Epithelial cell of prostate (primary cell): ENCODE measurements around the gene CD8A.

Source experiments
- DNase-seq: peaks from one replicate; pipeline ENCODE4 v3.0.0-alpha.2; 2011; ENCODE audit warnings: low read depth, low spot score
- H3K27ac ChIP-seq: fragments of 450-650 bp; 2 replicates; pipeline ENCODE4 v1.5.1; 2017; ENCODE audit warnings: mild to moderate bottlenecking

Gene CD8A

GRCh38 chr2:86781363-86781762, 9.3 kb downstream of the CD8A start:
- no peak overlapping the region for H3K27ac ChIP-seq
- no peak for DNase-seq

GRCh38 chr2:86779971-86780370, 10.7 kb downstream of the CD8A start:
- no peak for DNase-seq
- no peak overlapping the region for H3K27ac ChIP-seq

- no peak overlapping the region for H3K27ac ChIP-seq
- no peak for DNase-seq
Observed at GRCh38 chr2:86778957-86779356, 11.8 kb downstream of the CD8A start.

GRCh38 chr2:86776532-86776931, 14.2 kb downstream of the CD8A start:
- H3K27ac ChIP-seq, result no peak overlapping the region

GRCh38 chr2:86775338-86775737, 15.4 kb downstream of the CD8A start:
- no peak overlapping the region for H3K27ac ChIP-seq
- no peak for DNase-seq

More at GRCh38 chr2:86776532-86776931, 14.2 kb downstream of the CD8A start:
- no peak for DNase-seq

GRCh38 chr2:86774862-86775261, 15.9 kb downstream of the CD8A start:
- no peak overlapping the region for H3K27ac ChIP-seq
- DNase-seq, result no peak

GRCh38 chr2:86772611-86773010, 18.1 kb downstream of the CD8A start:
- no peak for DNase-seq
- no peak overlapping the region for H3K27ac ChIP-seq

- no peak overlapping the region for H3K27ac ChIP-seq
- no peak for DNase-seq
Observed at GRCh38 chr2:86770816-86771301, 19.9 kb downstream of the CD8A start.

GRCh38 chr2:86769838-86770237, 20.9 kb downstream of the CD8A start:
- DNase-seq, result no peak
- no peak overlapping the region for H3K27ac ChIP-seq

- no peak overlapping the region for H3K27ac ChIP-seq
- no peak for DNase-seq
Observed at GRCh38 chr2:86768189-86768949, 22.3 kb downstream of the CD8A start.

GRCh38 chr2:86765310-86765695, 25.4 kb downstream of the CD8A start:
- DNase-seq, result no peak
- H3K27ac ChIP-seq, result no peak overlapping the region

- H3K27ac ChIP-seq, result no peak overlapping the region
- no peak for DNase-seq
Observed at GRCh38 chr2:86764661-86765309, 25.9 kb downstream of the CD8A start.

- H3K27ac ChIP-seq, result no peak overlapping the region
Observed at GRCh38 chr2:86760371-86760770, 30.3 kb downstream of the CD8A start.

GRCh38 chr2:86758405-86758804, 32.3 kb downstream of the CD8A start:
- H3K27ac ChIP-seq, result no peak overlapping the region
- DNase-seq, result no peak

More at GRCh38 chr2:86760371-86760770, 30.3 kb downstream of the CD8A start:
- DNase-seq, result no peak

GRCh38 chr2:86753606-86754005, 37.1 kb downstream of the CD8A start:
- H3K27ac ChIP-seq, result no peak overlapping the region
- no peak for DNase-seq

- no peak overlapping the region for H3K27ac ChIP-seq
- no peak for DNase-seq
Observed at GRCh38 chr2:86752934-86753333, 37.8 kb downstream of the CD8A start.

- no peak for DNase-seq
- H3K27ac ChIP-seq, result no peak overlapping the region
Observed at GRCh38 chr2:86751778-86752177, 38.9 kb downstream of the CD8A start.

- H3K27ac ChIP-seq, result no peak overlapping the region
- DNase-seq, result no peak
Observed at GRCh38 chr2:86750240-86750839, 40.4 kb downstream of the CD8A start.

GRCh38 chr2:86747711-86748639, 42.7 kb downstream of the CD8A start:
- DNase-seq, result peak; percentile 54
- peak overlapping the region; percentile 71 for H3K27ac ChIP-seq

- peak overlapping the region; percentile 71 for H3K27ac ChIP-seq
- no peak for DNase-seq
Observed at GRCh38 chr2:86746939-86747338, 43.8 kb downstream of the CD8A start.
